Measurements from ENCODE around the gene PAFAH1B2.

The PAFAH1B2 gene

DNA sequence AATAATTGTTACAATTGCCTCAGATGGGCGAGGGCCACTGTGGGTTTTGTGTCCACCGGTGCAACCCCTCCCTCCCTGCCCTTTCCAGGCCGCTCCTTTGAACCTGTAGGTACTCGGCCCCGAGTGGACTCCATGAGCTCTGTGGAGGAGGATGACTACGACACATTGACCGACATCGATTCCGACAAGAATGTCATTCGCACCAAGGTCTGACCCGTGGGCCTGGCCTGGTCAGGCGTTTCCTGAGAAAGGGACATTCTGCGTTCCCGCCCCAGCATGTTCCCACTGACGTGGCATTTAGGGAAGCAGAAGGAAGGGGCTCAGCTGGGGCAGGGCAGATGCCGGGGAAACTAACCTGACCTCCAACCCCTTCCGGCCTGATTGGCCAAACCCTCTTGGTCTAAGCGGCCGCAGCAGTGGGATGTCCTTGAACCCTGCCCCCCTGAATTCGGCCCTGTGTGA, 44.6 kb downstream of the PAFAH1B2 start:
- Histone ChIP-seq H3K27me3 (ENCODE audit: low read length) (no peaks in the 10 kb centered on the region), H3K79me2 (ENCODE audit: insufficient read depth, low read length) (no peaks in the 10 kb centered on the region), H3F3A (ENCODE audit: insufficient read depth) (no peaks in the 10 kb centered on the region; the same call in 1 of the 2 replicates), H3K4me2 (ENCODE audit: low read depth, low read length, poor library complexity, severe bottlenecking) (no peak overlapping the region), H2AFZ (ENCODE audit: low read depth, low read length, severe bottlenecking) (no peak overlapping the region), H3K36me3 (ENCODE audit: low read length) (no peaks in the 10 kb centered on the region), H4K20me1 (ENCODE audit: low read depth, low read length) (no peaks in the 10 kb centered on the region), H3K4me3 (ENCODE audit: insufficient read depth, low read length, poor library complexity, severe bottlenecking) (no peak overlapping the region), H3K9ac (ENCODE audit: low read length) (no peak overlapping the region), H3K27ac (ENCODE audit: low read depth, low read length) (no peak overlapping the region), H3K9me2 (replicated peaks; ENCODE audit: insufficient read depth, low read length) (no peaks in the 10 kb centered on the region), H3K9me3 (ENCODE audit: insufficient read depth, low read length) (no peaks in the 10 kb centered on the region)
- TF ChIP-seq, protein P1, sequence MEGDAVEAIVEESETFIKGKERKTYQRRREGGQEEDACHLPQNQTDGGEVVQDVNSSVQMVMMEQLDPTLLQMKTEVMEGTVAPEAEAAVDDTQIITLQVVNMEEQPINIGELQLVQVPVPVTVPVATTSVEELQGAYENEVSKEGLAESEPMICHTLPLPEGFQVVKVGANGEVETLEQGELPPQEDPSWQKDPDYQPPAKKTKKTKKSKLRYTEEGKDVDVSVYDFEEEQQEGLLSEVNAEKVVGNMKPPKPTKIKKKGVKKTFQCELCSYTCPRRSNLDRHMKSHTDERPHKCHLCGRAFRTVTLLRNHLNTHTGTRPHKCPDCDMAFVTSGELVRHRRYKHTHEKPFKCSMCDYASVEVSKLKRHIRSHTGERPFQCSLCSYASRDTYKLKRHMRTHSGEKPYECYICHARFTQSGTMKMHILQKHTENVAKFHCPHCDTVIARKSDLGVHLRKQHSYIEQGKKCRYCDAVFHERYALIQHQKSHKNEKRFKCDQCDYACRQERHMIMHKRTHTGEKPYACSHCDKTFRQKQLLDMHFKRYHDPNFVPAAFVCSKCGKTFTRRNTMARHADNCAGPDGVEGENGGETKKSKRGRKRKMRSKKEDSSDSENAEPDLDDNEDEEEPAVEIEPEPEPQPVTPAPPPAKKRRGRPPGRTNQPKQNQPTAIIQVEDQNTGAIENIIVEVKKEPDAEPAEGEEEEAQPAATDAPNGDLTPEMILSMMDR (IDR thresholded peaks at IDR 0.05; ENCODE audit: insufficient read depth, low read length, poor library complexity, severe bottlenecking) = no peak
- no peak for TF ChIP-seq EZH2phosphoT487 (conservative IDR thresholded peaks at IDR 0.05; ENCODE audit: low read length)

DNA sequence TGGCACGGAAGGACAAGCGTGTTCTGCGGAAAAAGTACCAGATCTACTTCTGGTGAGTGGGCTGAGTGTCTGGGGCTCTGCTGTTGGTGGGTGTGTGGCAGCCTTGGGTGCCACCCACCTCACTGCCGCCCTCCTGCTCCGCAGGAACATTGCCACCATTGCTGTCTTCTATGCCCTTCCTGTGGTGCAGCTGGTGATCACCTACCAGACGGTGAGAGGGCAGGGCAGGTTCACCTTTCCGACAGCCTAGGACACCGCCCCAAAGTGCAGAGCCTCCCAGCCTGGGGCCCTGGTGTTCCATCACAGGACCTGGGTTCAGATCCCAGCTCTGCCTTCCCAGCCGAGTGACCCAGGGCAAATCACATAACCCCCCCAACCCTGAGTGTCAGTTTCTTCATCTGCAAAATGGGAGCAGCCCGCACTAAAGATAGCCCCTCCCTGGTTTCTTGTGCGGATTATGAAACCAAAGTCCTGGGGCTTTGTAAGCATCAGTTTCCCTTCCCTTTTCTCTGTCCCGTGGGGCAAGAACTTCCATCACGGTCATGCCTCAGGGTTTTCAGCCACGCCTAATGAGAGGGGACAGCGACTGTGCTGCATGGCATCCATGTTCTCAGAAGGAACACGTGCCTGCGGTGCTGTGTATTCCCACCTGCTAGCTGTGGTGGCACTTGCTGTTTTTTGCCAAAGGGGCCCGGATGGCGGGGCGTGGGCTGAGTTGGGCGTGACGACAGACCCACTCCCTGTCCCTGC, 45.3 kb downstream of the PAFAH1B2 start:
- Histone ChIP-seq H3K4me2 (ENCODE audit: low read depth, low read length, poor library complexity, severe bottlenecking) (no peak overlapping the region), H3K9me2 (replicated peaks; ENCODE audit: insufficient read depth, low read length) (no peaks in the 10 kb centered on the region), H3K27me3 (ENCODE audit: low read length) (no peaks in the 10 kb centered on the region), H3F3A (ENCODE audit: insufficient read depth) (no peaks in the 10 kb centered on the region; the same call in 1 of the 2 replicates), H3K79me2 (ENCODE audit: insufficient read depth, low read length) (no peaks in the 10 kb centered on the region), H3K9ac (ENCODE audit: low read length) (0 out of 2 replicates have a peak overlapping the region, but pooled peaks have one; percentile 6), H3K36me3 (ENCODE audit: low read length) (no peaks in the 10 kb centered on the region), H3K9me3 (ENCODE audit: insufficient read depth, low read length) (no peaks in the 10 kb centered on the region), H4K20me1 (ENCODE audit: low read depth, low read length) (no peaks in the 10 kb centered on the region), H3K4me3 (ENCODE audit: insufficient read depth, low read length, poor library complexity, severe bottlenecking) (no peak overlapping the region), H3K27ac (ENCODE audit: low read depth, low read length) (peak overlapping the region; percentile 7), H2AFZ (ENCODE audit: low read depth, low read length, severe bottlenecking) (peak overlapping the region; percentile 6)
- TF ChIP-seq, protein P1 (IDR thresholded peaks at IDR 0.05; ENCODE audit: insufficient read depth, low read length, poor library complexity, severe bottlenecking) = no peak
- TF ChIP-seq EZH2phosphoT487 (conservative IDR thresholded peaks at IDR 0.05; ENCODE audit: low read length) = no peak

DNA sequence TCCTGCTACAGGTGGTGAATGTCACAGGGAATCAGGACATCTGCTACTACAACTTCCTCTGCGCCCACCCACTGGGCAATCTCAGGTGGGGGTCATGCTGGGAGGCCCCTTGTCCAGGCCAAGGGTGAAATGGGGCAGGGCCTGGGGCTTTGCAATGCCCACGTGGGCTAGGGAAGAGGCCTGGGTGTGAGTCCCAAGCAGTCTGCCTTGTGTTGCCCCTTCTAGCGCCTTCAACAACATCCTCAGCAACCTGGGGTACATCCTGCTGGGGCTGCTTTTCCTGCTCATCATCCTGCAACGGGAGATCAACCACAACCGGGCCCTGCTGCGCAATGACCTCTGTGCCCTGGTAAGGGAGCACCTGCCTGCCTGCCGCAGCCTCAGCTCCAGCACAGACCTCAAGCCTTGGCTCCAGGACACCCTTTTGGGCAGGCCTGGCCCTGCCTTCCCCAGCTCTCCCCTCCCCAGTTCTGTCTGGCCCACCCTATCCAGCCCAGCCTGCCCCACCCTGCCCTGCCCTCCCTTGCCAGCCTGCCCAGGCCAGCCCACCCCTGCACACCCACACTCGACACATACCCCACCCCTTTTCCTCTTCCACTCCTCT, 46.0 kb downstream of the PAFAH1B2 start:
- no peaks in the 10 kb centered on the region for H3K36me3 ChIP-seq (ENCODE audit: low read length)
- peak overlapping the region; percentile 7 for H3K27ac ChIP-seq (ENCODE audit: low read depth, low read length)

More for the DNA sequence above, 46.0 kb downstream of the PAFAH1B2 start:
- TF ChIP-seq, protein P1 (IDR thresholded peaks at IDR 0.05; ENCODE audit: insufficient read depth, low read length, poor library complexity, severe bottlenecking) = no peak
- TF ChIP-seq EZH2phosphoT487 (conservative IDR thresholded peaks at IDR 0.05; ENCODE audit: low read length) = no peak
- Histone ChIP-seq H3F3A (ENCODE audit: insufficient read depth) (no peaks in the 10 kb centered on the region), H3K4me2 (ENCODE audit: low read depth, low read length, poor library complexity, severe bottlenecking) (no peak overlapping the region), H2AFZ (ENCODE audit: low read depth, low read length, severe bottlenecking) (peak overlapping the region; percentile 6), H3K79me2 (ENCODE audit: insufficient read depth, low read length) (no peaks in the 10 kb centered on the region), H3K9me2 (replicated peaks; ENCODE audit: insufficient read depth, low read length) (no peaks in the 10 kb centered on the region), H3K9ac (ENCODE audit: low read length) (0 out of 2 replicates have a peak overlapping the region, but pooled peaks have one; percentile 6), H4K20me1 (ENCODE audit: low read depth, low read length) (no peaks in the 10 kb centered on the region), H3K9me3 (ENCODE audit: insufficient read depth, low read length) (no peaks in the 10 kb centered on the region), H3K27me3 (ENCODE audit: low read length) (no peaks in the 10 kb centered on the region), H3K4me3 (ENCODE audit: insufficient read depth, low read length, poor library complexity, severe bottlenecking) (no peak overlapping the region)

Data from SU-DHL-6 (cell line).